ENCODE measurements around the gene GRAP2. TPM values are rescaled to one million over a fixed set of nuclear protein-coding genes. Genes with fewer than 3 reads are reported as not detected.

The GRAP2 gene
- total RNA-seq, 1 experiment from 2014 or later, result 0.45 TPM

- no peak overlapping the region for H3K4me3 ChIP-seq (ENCODE audit: insufficient read depth, low read depth, low read length)
- no peaks in the 10 kb centered on the region for H3K27me3 ChIP-seq (ENCODE audit: control insufficient read depth, insufficient read depth, low read length)
- no peaks in the 10 kb centered on the region for H3K36me3 ChIP-seq (replicated peaks; ENCODE audit: control insufficient read depth, insufficient read depth, low read length)
- no peak for DNase-seq
Measured at GRCh38 chr22:39908136-39908535, 7.3 kb downstream of the GRAP2 start.

- Histone ChIP-seq H3K27me3 (ENCODE audit: control insufficient read depth, insufficient read depth, low read length) (no peaks in the 10 kb centered on the region), H3K36me3 (replicated peaks; ENCODE audit: control insufficient read depth, insufficient read depth, low read length) (no peaks in the 10 kb centered on the region), H3K4me3 (ENCODE audit: insufficient read depth, low read depth, low read length) (no peak overlapping the region)
- no peak for DNase-seq
Measured at GRCh38 chr22:39908737-39909136, 7.9 kb downstream of the GRAP2 start.

GRCh38 chr22:39910876-39911613, 10.2 kb downstream of the GRAP2 start:
- DNase-seq, result no peak
- H3K27me3 ChIP-seq (ENCODE audit: control insufficient read depth, insufficient read depth, low read length), result no peaks in the 10 kb centered on the region
- no peak overlapping the region for H3K4me3 ChIP-seq (ENCODE audit: insufficient read depth, low read depth, low read length)
- H3K36me3 ChIP-seq (replicated peaks; ENCODE audit: control insufficient read depth, insufficient read depth, low read length), result no peaks in the 10 kb centered on the region

DNA sequence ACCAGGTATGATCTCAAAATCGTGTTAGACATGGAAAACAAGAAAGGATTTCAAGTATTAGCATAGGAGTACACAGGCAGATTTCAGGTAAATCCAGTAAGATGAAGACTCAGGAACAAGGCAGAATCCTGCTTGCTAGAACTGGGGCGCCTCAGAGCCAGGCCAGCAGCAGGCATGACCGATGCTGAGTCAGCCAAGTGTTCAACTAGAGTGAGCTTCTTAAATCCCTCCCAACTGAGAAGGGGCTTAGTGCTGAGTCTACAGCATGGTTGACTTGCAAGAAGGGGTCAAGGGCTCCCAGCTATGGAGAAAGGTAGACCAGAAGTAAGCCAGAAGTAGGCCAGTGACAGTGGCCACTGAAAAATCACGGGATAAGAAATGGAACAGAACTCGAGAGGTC, 12.4 kb downstream of the GRAP2 start:
- H3K4me3 ChIP-seq (ENCODE audit: insufficient read depth, low read depth, low read length), result no peak overlapping the region
- H3K36me3 ChIP-seq (replicated peaks; ENCODE audit: control insufficient read depth, insufficient read depth, low read length), result no peaks in the 10 kb centered on the region
- no peaks in the 10 kb centered on the region for H3K27me3 ChIP-seq (ENCODE audit: control insufficient read depth, insufficient read depth, low read length)
- DNase-seq, result no peak

DNA sequence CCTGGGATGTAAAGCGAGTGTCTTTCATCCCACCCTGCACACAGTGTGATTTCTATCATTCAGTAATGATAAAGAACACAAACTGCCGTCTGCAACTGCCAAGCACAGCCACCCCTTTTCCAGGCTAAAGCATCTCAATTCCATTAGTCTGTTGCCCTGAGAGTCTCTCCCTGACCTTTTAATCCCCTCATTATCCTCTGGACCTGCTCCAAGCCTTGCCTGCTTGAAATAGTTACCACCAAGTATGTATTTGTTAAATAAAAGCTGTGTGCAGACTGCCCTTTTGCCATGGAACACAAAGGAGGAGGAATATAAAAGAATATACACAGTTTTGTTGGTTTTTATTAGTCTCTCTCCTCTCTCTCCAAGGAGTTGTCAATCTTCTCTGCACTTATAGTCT, 13.0 kb downstream of the GRAP2 start:
- Histone ChIP-seq H3K4me3 (ENCODE audit: insufficient read depth, low read depth, low read length) (no peak overlapping the region), H3K36me3 (replicated peaks; ENCODE audit: control insufficient read depth, insufficient read depth, low read length) (no peaks in the 10 kb centered on the region), H3K27me3 (ENCODE audit: control insufficient read depth, insufficient read depth, low read length) (no peaks in the 10 kb centered on the region)
- no peak for DNase-seq

GRCh38 chr22:39914584-39914983, 13.7 kb downstream of the GRAP2 start:
- H3K27me3 ChIP-seq (ENCODE audit: control insufficient read depth, insufficient read depth, low read length), result no peaks in the 10 kb centered on the region
- H3K4me3 ChIP-seq (ENCODE audit: insufficient read depth, low read depth, low read length), result no peak overlapping the region
- DNase-seq, result no peak
- H3K36me3 ChIP-seq (replicated peaks; ENCODE audit: control insufficient read depth, insufficient read depth, low read length), result no peaks in the 10 kb centered on the region

GRCh38 chr22:39915295-39915726, 14.4 kb downstream of the GRAP2 start:
- no peaks in the 10 kb centered on the region for H3K36me3 ChIP-seq (replicated peaks; ENCODE audit: control insufficient read depth, insufficient read depth, low read length)
- no peak for DNase-seq
- no peaks in the 10 kb centered on the region for H3K27me3 ChIP-seq (ENCODE audit: control insufficient read depth, insufficient read depth, low read length)
- no peak overlapping the region for H3K4me3 ChIP-seq (ENCODE audit: insufficient read depth, low read depth, low read length)

GRCh38 chr22:39916496-39916895, 15.6 kb downstream of the GRAP2 start:
- Histone ChIP-seq H3K36me3 (replicated peaks; ENCODE audit: control insufficient read depth, insufficient read depth, low read length) (no peaks in the 10 kb centered on the region), H3K4me3 (ENCODE audit: insufficient read depth, low read depth, low read length) (no peak overlapping the region), H3K27me3 (ENCODE audit: control insufficient read depth, insufficient read depth, low read length) (no peaks in the 10 kb centered on the region)
- DNase-seq, result no peak

- no peak for DNase-seq
- Histone ChIP-seq H3K4me3 (ENCODE audit: insufficient read depth, low read depth, low read length) (no peak overlapping the region), H3K36me3 (replicated peaks; ENCODE audit: control insufficient read depth, insufficient read depth, low read length) (no peaks in the 10 kb centered on the region), H3K27me3 (ENCODE audit: control insufficient read depth, insufficient read depth, low read length) (no peaks in the 10 kb centered on the region)
Measured at GRCh38 chr22:39917197-39917643, 16.3 kb downstream of the GRAP2 start.

- Histone ChIP-seq H3K4me3 (ENCODE audit: insufficient read depth, low read depth, low read length) (no peak overlapping the region), H3K27me3 (ENCODE audit: control insufficient read depth, insufficient read depth, low read length) (no peaks in the 10 kb centered on the region), H3K36me3 (replicated peaks; ENCODE audit: control insufficient read depth, insufficient read depth, low read length) (no peaks in the 10 kb centered on the region)
- DNase-seq, result no peak
Measured at GRCh38 chr22:39917776-39918495, 17.1 kb downstream of the GRAP2 start.

- no peak overlapping the region for H3K4me3 ChIP-seq (ENCODE audit: insufficient read depth, low read depth, low read length)
- H3K36me3 ChIP-seq (replicated peaks; ENCODE audit: control insufficient read depth, insufficient read depth, low read length), result no peaks in the 10 kb centered on the region
- H3K27me3 ChIP-seq (ENCODE audit: control insufficient read depth, insufficient read depth, low read length), result no peaks in the 10 kb centered on the region
- DNase-seq, result no peak
Measured at GRCh38 chr22:39920134-39920743, 19.4 kb downstream of the GRAP2 start.

DNA sequence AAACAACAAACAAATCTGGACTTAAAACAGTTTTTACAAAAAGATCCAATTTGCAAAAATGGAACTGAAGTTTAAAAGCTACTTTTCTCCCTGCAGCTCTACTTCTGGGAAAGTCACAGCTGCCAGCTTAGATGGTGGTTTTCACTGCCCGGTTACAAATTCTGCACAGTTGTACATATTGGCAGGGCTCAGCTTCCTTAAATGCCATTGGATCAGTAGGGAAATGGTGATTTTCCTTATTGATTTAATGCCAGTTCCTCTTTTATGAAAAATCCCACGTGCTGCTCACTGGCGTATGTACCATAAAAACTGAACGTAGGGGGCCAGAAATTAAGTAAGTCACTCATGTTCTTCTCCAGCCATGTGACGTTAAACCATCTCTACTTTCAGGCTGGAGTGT, 22.8 kb downstream of the GRAP2 start:
- Histone ChIP-seq H3K36me3 (replicated peaks; ENCODE audit: control insufficient read depth, insufficient read depth, low read length) (no peaks in the 10 kb centered on the region), H3K27me3 (ENCODE audit: control insufficient read depth, insufficient read depth, low read length) (no peaks in the 10 kb centered on the region), H3K4me3 (ENCODE audit: insufficient read depth, low read depth, low read length) (no peak overlapping the region)
- DNase-seq, result no peak

- Histone ChIP-seq H3K36me3 (replicated peaks; ENCODE audit: control insufficient read depth, insufficient read depth, low read length) (no peaks in the 10 kb centered on the region), H3K4me3 (ENCODE audit: insufficient read depth, low read depth, low read length) (no peak overlapping the region), H3K27me3 (ENCODE audit: control insufficient read depth, insufficient read depth, low read length) (no peaks in the 10 kb centered on the region)
- no peak for DNase-seq
Measured at GRCh38 chr22:39924286-39924685, 23.4 kb downstream of the GRAP2 start.

GRCh38 chr22:39925273-39925672, 24.4 kb downstream of the GRAP2 start:
- Histone ChIP-seq H3K36me3 (replicated peaks; ENCODE audit: control insufficient read depth, insufficient read depth, low read length) (no peaks in the 10 kb centered on the region), H3K4me3 (ENCODE audit: insufficient read depth, low read depth, low read length) (no peak overlapping the region), H3K27me3 (ENCODE audit: control insufficient read depth, insufficient read depth, low read length) (no peaks in the 10 kb centered on the region)
- no peak for DNase-seq
